ENCODE data around the gene WDR33.

- TF ChIP-seq, protein P1, sequence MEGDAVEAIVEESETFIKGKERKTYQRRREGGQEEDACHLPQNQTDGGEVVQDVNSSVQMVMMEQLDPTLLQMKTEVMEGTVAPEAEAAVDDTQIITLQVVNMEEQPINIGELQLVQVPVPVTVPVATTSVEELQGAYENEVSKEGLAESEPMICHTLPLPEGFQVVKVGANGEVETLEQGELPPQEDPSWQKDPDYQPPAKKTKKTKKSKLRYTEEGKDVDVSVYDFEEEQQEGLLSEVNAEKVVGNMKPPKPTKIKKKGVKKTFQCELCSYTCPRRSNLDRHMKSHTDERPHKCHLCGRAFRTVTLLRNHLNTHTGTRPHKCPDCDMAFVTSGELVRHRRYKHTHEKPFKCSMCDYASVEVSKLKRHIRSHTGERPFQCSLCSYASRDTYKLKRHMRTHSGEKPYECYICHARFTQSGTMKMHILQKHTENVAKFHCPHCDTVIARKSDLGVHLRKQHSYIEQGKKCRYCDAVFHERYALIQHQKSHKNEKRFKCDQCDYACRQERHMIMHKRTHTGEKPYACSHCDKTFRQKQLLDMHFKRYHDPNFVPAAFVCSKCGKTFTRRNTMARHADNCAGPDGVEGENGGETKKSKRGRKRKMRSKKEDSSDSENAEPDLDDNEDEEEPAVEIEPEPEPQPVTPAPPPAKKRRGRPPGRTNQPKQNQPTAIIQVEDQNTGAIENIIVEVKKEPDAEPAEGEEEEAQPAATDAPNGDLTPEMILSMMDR (IDR thresholded peaks at IDR 0.05), result no peak
- no peak for TF ChIP-seq POLR2A (IDR thresholded peaks at IDR 0.05)
These were observed 7.3 kb upstream of the WDR33 start for GRCh38 chr2:127818241-127818640.

Measured in right lobe of liver (tissue), 4 donors.